Nephron progenitor cell (in vitro differentiated cells): ENCODE data around the gene TTN.

Source experiments
- DNase-seq: peaks from one replicate; pipeline ENCODE4 v3.0.0; 2021
- H3K27ac Mint-ChIP-seq: 2 replicates; pipeline ENCODE4 v1.8.0; 2021; ENCODE audit warnings: mild to moderate bottlenecking, moderate library complexity, mixed read lengths
- H3K27me3 Mint-ChIP-seq: 2 replicates; pipeline ENCODE4 v1.8.0; 2021; ENCODE audit warnings: mild to moderate bottlenecking, low read depth, mixed read lengths; ENCODE audit not compliant: poor library complexity
- H3K36me3 Mint-ChIP-seq: 2 replicates; pipeline ENCODE4 v1.8.0; 2021; ENCODE audit warnings: low read depth, mixed read lengths
- H3K4me1 Mint-ChIP-seq: 2 replicates; pipeline ENCODE4 v1.8.0; 2021; ENCODE audit warnings: mixed read lengths
- H3K4me3 Mint-ChIP-seq: 2 replicates; pipeline ENCODE4 v1.8.0; 2021; ENCODE audit warnings: mild to moderate bottlenecking, moderate library complexity, mixed read lengths
- H3K9me3 Mint-ChIP-seq: 2 replicates; pipeline ENCODE4 v1.8.0; 2021; ENCODE audit warnings: mild to moderate bottlenecking, moderate library complexity, mixed read lengths
- TF ChIP-seq, protein P1 (sequence below): fragments of 200-600 bp; sonication (generic); IDR thresholded peaks from 2 replicates; pipeline ENCODE4 v1.5.0; 2021; ENCODE audit warnings: antibody characterized with exemption

The TTN gene

DNA sequence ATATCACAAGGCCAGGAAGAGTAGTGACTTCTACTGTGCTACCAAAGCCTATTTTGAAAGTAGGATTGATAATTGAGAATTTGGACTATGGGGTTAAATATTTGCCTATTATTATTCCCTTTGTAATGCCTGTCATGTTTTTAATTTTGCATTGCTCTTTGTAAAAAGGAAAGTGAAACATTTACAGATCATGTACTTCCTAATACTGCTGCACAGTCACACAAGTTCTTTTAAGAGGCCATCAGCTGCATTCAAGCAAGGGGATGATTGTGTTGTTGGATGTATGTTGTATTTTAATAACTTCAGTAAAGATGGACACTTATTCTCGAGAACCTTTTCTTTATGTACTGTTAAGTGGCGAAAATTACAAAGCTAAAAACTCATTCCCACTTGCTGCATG lies 256.9 kb downstream of the TTN start:
- Mint-ChIP-seq H3K27me3 (no peaks in the 10 kb centered on the region), H3K36me3 (peaks cover 64% of the 10 kb centered on the region)

DNA sequence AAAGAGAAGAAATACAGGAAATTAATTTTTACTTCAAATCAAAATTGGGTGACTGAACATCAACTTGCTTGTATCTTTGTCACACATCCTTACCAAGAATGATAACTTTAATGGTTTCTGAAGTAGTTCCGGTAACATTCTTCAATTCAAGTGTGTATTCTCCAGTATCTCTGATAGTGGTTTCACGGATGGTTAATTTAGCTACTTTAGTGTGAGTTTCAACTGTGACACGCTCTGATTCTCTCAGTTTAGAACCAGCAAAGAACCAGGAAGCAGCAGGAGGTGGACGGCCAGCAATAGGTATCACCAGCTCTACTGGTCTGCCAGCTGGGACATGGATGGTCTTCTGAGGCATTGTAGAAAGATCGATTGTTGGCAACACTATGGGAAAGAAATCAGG lies 264.7 kb downstream of the TTN start:
- TF ChIP-seq, protein P1, sequence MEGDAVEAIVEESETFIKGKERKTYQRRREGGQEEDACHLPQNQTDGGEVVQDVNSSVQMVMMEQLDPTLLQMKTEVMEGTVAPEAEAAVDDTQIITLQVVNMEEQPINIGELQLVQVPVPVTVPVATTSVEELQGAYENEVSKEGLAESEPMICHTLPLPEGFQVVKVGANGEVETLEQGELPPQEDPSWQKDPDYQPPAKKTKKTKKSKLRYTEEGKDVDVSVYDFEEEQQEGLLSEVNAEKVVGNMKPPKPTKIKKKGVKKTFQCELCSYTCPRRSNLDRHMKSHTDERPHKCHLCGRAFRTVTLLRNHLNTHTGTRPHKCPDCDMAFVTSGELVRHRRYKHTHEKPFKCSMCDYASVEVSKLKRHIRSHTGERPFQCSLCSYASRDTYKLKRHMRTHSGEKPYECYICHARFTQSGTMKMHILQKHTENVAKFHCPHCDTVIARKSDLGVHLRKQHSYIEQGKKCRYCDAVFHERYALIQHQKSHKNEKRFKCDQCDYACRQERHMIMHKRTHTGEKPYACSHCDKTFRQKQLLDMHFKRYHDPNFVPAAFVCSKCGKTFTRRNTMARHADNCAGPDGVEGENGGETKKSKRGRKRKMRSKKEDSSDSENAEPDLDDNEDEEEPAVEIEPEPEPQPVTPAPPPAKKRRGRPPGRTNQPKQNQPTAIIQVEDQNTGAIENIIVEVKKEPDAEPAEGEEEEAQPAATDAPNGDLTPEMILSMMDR: no peak
- Mint-ChIP-seq H3K4me1 (no peaks in the 10 kb centered on the region), H3K27ac (no peak overlapping the region), H3K9me3 (no peaks in the 10 kb centered on the region), H3K4me3 (no peak overlapping the region), H3K27me3 (no peaks in the 10 kb centered on the region), H3K36me3 (peaks cover 85% of the 10 kb centered on the region)
- no peak for DNase-seq

More for the DNA sequence above, 256.9 kb downstream of the TTN start:
- H3K27ac Mint-ChIP-seq: no peak overlapping the region
- no peak for DNase-seq
- TF ChIP-seq, protein P1: no peak
- H3K4me3 Mint-ChIP-seq: no peak overlapping the region
- no peaks in the 10 kb centered on the region for H3K9me3 Mint-ChIP-seq
- no peaks in the 10 kb centered on the region for H3K4me1 Mint-ChIP-seq

DNA sequence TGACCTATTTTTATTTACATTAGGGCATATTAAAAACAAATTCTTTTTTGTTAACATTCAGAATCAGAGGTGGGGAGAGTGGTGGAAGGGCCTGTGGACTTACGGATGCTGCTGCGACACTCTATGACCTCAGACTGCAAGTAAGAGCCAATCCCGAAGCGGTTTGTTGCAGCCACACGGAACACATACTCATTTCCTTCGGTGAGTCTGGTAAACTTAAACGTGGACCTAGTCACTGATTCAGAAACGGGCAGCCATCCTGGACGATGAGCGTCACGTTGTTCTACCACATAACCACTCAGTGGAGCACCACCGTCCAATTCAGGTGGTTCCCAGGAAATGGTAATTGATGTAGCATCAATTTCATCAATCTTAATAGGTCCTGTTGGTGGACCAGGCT lies 265.1 kb downstream of the TTN start:
- Mint-ChIP-seq H3K36me3 (peaks cover 85% of the 10 kb centered on the region), H3K4me1 (no peaks in the 10 kb centered on the region), H3K4me3 (no peak overlapping the region), H3K27ac (no peak overlapping the region), H3K27me3 (no peaks in the 10 kb centered on the region), H3K9me3 (no peaks in the 10 kb centered on the region)
- TF ChIP-seq, protein P1: no peak
- no peak for DNase-seq

DNA sequence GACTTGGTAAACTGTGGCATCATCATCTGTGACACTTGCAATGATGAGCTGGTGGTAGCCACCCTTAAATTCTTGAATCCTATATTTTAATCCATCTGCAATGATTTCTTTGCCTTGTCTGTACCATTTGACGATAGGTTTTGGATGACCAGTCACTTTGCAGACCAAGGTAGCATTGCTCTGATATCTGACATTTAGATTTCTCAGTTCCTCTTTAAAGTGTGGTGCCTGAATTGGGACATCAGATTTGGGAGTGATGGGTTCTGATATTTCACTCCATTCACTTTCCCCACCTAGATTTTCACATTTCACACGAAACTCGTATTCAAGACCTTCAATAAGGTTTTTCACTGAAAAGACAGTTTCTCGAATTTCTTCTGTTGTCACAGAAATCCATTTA lies 271.2 kb downstream of the TTN start:
- TF ChIP-seq, protein P1: no peak
- Mint-ChIP-seq H3K27ac (no peak overlapping the region), H3K4me3 (no peak overlapping the region), H3K36me3 (peaks cover 86% of the 10 kb centered on the region), H3K9me3 (no peaks in the 10 kb centered on the region), H3K27me3 (no peaks in the 10 kb centered on the region), H3K4me1 (no peaks in the 10 kb centered on the region)
- no peak for DNase-seq

DNA sequence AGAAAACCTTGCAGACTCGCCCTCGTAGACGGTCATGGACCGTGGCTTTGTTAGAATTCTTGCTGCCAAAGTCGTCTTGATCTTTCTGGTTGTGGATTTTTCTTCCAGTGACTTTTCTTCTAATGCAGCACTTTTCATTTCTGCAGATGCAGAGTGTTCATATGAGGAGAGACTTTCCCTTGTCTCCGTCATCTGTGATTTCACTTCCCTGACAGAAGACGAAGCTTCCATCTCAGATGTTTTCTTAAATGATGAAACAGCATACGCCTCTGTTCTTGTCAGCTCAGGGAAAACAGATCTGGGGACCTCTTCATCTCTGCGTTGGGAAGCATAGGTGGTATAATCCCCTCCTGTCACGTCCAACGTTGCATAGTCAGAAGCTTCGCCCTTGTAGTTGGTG lies 276.1 kb downstream of the TTN start:
- no peaks in the 10 kb centered on the region for H3K4me1 Mint-ChIP-seq

DNA sequence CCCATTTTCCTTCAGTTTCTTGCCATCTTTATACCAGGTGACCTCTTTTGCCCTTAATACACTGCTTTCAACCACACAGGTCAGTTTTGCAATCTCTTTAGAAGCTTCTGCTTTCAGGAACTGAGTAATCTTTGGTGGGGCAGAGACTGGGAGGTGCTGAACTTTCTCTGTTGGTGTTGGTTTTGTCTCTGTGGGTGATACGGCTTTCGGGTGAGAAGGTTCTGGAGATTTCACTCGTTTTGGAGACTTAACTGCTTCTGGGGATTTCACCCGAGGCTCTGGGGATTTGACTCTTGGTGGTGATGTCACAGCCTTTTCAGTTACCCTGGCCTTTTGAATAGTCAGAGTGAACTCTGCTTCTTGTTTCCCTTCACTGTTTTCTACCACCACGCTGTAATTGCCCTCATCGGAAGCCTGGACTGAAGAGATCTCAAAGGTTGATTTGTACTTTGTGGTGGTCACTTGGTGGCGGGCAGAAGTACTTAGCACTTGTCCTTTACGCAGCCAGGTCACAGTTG lies 276.5 kb downstream of the TTN start:
- Mint-ChIP-seq H3K4me3 (no peak overlapping the region), H3K36me3 (peaks cover 80% of the 10 kb centered on the region), H3K27me3 (no peaks in the 10 kb centered on the region), H3K27ac (peak overlapping the region; percentile 62), H3K4me1 (peaks cover 2% of the 10 kb centered on the region), H3K9me3 (peaks cover 2% of the 10 kb centered on the region)
- DNase-seq: no peak
- TF ChIP-seq, protein P1: no peak

More for the DNA sequence above, 276.1 kb downstream of the TTN start:
- Mint-ChIP-seq H3K27ac (peak overlapping the region; percentile 62), H3K27me3 (no peaks in the 10 kb centered on the region), H3K4me3 (no peak overlapping the region), H3K36me3 (peaks cover 75% of the 10 kb centered on the region), H3K9me3 (no peaks in the 10 kb centered on the region)
- TF ChIP-seq, protein P1: no peak
- no peak for DNase-seq
